Adrenal gland (tissue), 5 donors: ENCODE data around the gene KLHL2.

ENCODE experiments used
- CTCF ChIP-seq, 6 experiments: fragments of 450-650 bp in 4 of 6; fragments of 200-600 bp in 2 of 6; sonication (generic) in 1 of 6; IDR thresholded peaks; 1 replicate in 5 of 6; 2 replicates in 1 of 6; pipeline versions ENCODE4 v1.5.1 to v1.8.0; 2016 to 2021; ENCODE audit warnings: antibody characterized with exemption in 6 of 6, mild to moderate bottlenecking in 2 of 6, moderate library complexity in 1 of 6
- POLR2A ChIP-seq, 2 donors: fragments of 450-650 bp; IDR thresholded peaks; one replicate each; pipeline ENCODE4 v1.6.1; 2017; ENCODE audit warnings: antibody characterized with exemption in 2 of 2, mild to moderate bottlenecking in 2 of 2, moderate library complexity in 1 of 2
- donor health status: DM: no; HTN: no; CAD: no.

- TF ChIP-seq POLR2A (IDR thresholded peaks at IDR 0.05) (no peak), CTCF (IDR thresholded peaks at IDR 0.05) (no peak)
These were observed 7.6 kb upstream of the KLHL2 start for GRCh38 chr4:165199722-165200121.
